Activated CD8-positive, alpha-beta memory T cell treated with anti-CD3 and anti-CD28 coated beads, Interleukin-2, amount 50 U/mL, for 4 hours (primary cell): ENCODE data around the gene ANKMY1.
"Not testable (repeated sequence)": the region's sequence is repeated elsewhere in the genome, so short reads cannot be mapped to it uniquely, and the experiment has no call there.

ENCODE experiments used
- DNase-seq: peaks from one replicate; pipeline ENCODE4 v3.0.0-alpha.2; 2020

The ANKMY1 gene

GRCh38 chr2:240500561-240501423 lies 57.0 kb downstream of the ANKMY1 start:
- no peak for DNase-seq

DNA sequence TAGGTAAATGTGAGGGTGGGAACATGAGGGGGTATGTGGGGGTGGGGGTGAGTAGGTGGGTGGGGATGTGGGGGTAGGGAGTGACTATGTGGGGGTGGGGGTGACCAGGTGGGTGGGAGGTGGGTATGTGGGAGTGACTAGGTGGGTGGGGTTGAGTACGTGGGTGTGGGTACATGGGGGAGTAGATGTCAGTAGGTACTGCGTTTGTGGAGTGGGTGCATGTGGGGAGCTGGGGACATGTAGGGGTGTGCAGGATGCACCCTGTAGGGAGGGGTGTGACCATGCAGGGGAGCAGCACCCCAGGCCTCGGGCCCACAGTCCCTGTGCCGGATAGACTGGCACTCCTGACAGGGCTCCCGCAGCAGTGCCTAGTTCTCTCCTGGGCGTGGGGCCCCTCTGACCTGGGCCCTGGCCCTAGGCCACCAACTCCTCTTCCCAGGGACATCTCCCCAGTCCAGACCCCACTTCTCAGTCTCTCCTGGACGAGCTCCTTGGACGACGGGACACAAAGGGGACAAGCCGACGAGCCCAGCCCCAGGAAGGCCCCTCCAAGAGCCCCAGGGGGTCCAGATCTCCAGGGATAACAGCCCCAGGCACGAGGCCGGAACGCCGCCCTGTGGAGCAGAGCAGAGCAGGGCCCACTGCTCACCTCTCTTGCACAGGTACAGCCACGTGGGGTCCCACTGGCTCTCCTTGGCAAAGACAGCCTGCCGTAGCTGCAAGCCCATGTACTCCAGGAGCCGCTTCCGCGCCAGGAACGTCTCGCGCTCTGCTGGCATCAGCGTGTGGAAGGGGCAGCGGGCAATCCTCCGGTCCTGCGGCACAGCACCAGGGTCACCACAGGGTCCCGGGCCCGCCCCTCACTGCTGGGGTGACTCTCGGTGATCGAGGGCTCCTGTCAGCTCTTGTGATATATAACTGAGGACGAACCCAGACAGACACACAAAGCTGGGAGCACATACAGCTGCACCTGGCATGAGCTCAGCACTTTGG lies 58.2 kb downstream of the ANKMY1 start:
- no peak for DNase-seq

GRCh38 chr2:240498958-240499260 lies 58.9 kb downstream of the ANKMY1 start:
- DNase-seq: no peak

DNA sequence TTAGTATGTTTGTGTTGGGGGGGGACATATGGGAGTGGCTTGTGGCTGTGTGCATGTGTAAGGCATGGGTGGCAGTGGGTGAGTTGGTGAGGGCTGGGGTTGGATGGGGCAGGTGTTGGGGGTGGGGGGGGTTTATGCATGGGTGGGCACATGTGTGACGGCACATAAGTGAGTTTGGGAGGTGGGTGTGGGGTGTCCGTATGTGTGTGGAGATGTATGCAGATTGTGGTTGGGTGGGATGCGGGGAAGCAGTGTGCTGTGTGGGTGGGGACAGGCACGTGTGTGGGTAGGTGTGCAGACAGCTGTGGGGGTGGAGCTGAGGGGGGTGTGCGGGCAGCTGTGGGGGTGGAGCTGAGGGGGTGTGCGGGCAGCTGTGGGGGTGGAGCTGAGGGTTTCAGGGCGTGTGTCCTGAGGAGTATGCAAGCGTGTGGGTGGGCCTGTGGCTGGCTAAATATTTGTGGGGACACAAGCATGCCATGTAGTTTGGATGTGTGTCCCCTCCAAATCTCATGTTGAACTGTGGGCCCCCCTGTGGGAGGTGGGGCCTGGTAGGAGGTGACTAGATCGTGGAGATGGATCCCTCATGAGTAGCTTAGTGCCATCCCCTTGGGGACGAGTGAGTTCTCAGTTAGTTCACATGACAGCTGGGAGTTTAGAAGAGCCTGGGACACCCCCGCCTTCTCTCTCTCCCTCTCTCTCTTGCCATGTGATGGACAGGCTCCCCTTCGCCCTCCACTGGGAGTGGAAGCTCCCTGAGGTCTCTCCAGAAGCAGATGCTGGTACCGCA lies 59.4 kb downstream of the ANKMY1 start:
- DNase-seq: no peak

- not testable (repeated sequence) for DNase-seq
These were observed 60.7 kb downstream of the ANKMY1 start for GRCh38 chr2:240497082-240497481.

DNA sequence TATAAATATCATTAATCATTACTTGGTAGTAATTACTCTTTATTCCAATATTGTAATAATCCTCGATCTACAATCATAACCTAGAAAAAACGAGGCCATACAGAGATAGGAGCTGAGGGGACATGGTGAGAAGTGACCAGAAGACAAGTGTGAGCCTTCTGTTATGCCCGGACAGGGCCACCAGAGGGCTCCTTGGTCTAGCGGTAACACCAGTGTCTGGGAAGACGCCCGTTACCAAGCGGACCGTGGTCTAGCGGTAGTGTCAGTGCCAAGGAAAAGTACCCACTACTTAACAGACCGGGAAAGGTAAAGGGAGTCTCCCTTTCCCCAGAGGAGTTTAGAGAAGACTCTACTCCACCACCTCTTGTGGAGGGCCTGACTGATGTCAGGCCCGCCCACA lies 62.8 kb downstream of the ANKMY1 start:
- not testable (repeated sequence) for DNase-seq

GRCh38 chr2:240494194-240494793 lies 63.5 kb downstream of the ANKMY1 start:
- no peak for DNase-seq

GRCh38 chr2:240491483-240491882 lies 66.3 kb downstream of the ANKMY1 start:
- no peak for DNase-seq

DNA sequence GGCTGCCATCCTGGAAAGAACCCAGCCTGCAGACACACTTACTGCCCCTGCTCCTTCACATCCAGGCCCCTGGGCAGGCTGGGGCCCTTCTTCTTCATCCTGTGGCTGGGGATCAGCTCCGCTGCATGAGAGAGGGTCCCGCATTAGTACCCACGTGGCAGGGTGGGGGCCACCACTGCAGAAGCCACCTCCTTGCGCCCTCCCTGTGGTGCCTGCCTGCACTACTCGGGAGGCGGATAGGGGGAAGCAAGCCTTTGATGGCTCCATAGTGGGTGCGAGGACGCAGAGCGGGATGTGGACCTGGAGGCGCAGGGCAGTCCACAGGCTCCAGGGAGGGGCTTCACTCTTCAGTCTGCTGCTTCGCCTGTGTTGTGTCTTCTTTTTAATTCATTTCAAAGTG lies 75.6 kb downstream of the ANKMY1 start:
- no peak for DNase-seq

DNA sequence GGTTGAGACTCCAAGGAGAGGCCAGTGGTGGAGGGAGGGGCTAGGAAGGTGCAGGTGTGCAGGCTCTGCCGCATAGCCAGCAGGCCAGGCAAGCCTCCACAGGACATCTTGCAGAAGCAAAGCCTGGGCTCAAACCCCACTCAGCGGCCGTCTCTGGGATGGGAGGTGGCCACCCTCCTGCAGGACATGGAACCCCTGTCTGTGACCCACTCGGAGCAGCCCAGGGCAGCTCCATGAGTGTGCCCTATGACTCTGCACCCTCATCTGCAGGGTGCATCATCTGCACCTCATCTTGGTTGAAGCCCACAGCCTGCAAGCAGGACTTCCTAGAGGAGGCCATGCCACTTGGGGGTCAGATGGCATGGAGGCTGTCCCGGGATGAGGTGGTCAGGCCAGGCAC lies 76.1 kb downstream of the ANKMY1 start:
- DNase-seq: peak; percentile 13

DNA sequence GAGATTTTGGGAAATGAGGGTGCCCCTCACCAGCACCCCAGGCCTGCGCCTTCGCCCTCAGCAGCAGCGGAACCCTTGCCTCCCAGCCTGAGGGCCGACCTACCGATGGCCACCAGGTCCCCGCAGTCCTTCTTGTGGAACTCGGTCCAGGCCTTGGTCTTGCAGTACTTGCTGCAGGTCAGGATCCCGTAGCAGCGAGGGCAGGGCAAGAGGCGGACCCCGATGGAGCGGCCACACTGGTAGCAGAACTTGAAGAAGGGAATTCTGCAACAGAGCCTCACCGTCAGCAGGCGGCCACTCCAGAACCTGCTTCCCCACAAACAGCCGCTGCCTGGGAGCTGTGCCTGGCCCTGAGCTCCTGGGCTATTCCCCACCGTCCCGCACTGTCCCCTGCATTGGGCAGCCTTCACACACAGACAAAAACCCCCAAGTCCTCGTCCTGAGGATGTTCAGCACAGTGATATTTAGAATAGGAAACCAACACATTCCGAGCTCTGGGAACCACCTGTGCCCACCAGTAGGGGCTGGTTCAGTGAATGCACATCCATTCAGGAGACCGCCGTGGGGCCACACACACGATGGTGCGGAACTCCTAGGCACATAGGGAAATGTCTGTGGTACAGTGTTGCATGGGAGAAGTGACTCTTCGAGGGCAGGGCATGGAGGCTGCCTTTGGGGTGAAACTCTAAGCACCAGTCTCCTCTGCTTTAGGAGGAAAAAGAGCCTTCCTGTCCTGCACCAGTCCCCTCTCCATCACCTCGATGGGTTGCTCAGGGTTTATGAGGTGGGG lies 76.8 kb downstream of the ANKMY1 start:
- DNase-seq: peak; percentile 10

- no peak for DNase-seq
These were observed 78.7 kb downstream of the ANKMY1 start for GRCh38 chr2:240479111-240479501.

- peak; percentile 10 for DNase-seq
These were observed 79.3 kb downstream of the ANKMY1 start for GRCh38 chr2:240478346-240479110.

GRCh38 chr2:240477916-240478315 lies 79.9 kb downstream of the ANKMY1 start:
- DNase-seq: no peak

GRCh38 chr2:240473211-240473610 lies 84.6 kb downstream of the ANKMY1 start:
- DNase-seq: no peak

DNA sequence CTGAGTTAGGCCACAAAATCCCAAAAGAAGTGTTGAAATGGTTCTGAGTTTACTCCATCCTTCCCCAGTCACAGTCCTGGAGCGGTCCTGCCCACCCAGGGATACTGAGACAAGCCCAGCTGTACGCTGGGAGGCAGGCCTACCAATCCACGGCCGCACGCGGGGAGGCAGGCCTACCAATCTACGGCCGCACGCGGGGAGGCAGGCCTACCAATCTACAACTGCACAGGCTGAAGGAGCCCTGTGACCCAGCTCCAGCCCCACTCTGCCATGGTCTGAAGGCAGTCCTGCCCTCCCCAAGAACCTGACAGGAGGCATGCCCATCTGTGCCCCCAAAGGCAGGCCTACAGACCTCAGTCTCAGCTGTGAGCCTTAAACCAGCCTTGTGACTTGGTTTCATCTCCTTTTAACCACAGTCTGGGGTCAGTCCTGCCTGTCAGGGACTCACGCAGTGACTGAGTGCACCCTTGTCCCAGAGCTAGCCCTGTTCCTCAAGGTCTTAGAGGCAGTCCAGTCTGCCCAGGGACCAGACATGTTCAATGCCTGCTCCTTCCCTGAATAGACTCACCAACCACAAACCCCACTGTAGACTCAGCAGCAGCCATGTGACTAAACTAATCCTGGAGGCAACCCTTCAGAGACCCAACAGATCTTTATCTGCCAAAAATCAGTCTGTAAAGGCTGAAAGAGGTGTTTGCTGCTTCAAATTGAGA lies 85.6 kb downstream of the ANKMY1 start:
- no peak for DNase-seq

DNA sequence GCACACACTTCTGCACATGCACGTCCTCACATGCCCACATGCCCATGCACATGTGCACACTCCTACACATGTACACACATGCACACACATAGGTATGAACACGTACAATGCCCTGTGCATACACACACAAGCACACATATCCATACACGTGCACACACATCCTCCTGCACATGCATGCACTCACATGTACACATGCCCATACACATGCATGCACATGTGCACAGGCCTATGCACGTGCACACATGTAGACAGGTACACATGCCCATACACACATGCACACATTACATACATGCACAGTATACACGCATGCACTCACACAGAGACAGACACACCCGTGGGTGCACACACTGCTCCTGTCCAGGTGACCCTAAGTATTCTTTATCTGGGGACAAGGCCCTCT lies 88.0 kb downstream of the ANKMY1 start:
- no peak for DNase-seq

- DNase-seq: no peak
These were observed 88.5 kb downstream of the ANKMY1 start for GRCh38 chr2:240469239-240469636.

GRCh38 chr2:240468303-240469238 lies 89.2 kb downstream of the ANKMY1 start:
- DNase-seq: peak; percentile 12
